IPS-NIHi7 (cell line): ENCODE results near the gene SLX9.
A peak's percentile ranks its signal among the peaks of the same experiment; 100 is the strongest.

Experiments used
- DNase-seq: peaks from one replicate; pipeline ENCODE4 v3.0.0; 2012; ENCODE audit warnings: mixed read lengths; ENCODE audit errors: extremely low spot score

The SLX9 gene

DNA sequence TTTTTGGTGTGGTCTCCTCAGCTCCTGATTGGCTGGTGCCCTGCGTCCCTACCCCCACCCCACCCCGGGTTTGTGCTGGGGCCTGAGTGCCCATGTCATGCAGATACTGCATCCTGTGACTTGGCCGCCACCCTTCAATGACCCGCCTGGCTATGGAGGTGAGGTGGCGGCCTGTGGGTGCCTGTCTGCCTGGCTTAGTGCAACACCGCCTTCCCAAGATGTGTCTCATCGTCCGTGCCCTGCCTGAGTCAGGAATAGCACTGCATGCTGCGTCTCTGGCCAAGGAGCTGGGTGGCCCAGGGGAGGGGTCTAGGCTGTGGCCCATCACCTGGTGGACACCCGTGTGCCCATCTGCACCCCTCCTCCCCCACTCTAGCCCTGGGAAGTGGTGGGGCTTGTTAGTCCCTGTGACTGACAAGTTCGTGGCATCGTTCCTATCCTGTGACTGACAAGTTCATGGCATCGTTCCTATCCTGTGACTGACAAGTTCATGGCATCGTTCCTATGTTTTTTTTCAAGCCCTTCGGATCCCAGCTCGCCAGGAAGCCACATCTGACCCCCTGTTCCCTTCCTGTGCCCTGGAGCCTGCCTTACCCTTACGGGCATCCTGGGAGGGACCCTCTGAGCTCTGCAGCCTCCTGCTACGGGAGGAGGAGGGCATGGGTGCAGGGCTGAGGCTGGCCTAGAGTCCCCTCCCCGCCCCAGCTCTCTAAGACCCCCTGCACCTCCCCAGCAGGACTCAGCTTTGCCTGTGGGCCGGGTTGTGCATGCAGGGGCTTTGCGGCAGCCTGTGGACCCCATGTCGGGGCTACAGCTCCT, 7.5 kb downstream of the SLX9 start:
- DNase-seq, result no peak

DNA sequence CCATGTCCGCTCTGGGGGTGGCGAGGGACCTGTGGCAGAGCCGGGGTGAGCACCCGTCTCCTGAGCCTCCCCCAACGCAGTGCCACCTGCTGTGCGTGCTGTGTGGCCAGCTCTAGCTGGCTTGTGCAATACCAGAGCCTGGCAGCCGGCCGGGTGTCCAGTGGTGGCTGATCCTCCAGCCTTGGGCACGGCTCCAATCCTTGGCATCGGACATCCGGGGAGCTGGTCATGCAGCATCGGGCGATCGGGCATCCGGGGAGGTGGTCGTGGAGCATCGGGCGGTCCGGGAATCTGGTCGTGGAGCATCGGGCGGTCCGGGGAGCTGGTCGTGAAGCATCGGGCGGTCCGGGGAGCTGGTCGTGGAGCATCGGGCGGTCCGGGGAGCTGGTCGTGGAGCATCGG, 8.1 kb downstream of the SLX9 start:
- no peak for DNase-seq

DNA sequence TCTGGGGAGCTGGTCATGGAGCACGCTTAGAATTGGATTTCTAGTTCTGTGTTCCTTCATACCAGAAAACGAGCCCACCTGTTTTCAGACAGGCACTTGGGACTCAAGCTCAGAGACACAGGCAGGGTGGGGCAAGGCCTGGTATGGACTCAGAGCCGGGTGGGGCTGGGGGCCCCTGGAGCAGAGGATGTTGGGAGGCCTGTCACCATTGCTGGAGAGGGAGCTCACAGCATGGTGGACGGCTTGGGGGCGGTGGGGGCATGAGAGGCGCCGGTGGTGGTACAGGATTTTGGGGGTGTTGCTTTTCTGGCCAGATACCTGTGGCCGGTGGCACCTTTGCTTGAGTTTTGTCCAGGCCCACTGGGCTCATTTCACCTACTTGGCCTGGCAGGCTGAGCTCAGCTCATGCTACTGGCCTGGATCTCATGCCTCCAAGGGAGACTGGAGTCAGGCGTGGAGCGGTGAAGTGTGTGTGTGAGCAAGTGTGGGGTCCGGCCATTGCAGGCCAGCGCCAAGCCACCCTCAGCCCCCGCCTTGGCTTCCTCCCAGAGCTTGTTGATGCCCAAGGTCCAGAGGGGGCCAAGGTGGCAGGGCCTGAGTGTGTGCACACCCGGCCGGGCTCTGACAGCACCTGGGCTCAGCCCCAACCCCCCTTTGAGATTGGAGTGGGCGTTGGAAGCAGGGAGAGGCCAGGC, 8.7 kb downstream of the SLX9 start:
- no peak for DNase-seq

DNA sequence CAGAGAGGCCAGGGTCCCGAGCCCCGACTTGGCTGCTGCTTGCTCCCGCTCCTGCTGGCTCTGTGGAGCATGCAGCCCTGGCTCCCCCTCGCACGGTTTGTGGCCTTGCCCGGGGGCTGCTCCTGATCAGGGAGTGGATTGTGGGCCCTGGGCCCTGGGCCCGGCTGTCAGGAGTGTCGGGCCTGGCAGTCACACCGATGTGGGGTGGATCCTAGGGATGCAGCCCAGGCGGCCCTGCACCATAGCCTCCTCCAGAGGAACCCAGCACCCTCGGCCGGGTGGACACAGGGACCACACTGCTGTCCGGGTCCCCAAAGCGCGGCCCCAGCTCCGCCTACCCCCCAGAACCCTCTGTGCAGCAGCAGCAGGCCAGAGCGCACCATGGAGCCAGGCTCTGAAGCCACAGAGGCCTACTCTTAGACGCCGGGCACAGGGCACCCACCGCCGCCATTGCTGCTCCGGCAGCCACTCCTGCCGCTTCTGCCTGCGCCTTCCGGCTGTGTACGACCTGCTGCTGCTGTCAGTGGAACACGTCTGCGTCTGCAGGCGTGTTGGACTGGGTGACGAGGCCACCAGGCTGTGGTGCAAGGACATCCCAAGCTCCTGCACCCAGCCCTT, 9.4 kb downstream of the SLX9 start:
- DNase-seq, result no peak

DNA sequence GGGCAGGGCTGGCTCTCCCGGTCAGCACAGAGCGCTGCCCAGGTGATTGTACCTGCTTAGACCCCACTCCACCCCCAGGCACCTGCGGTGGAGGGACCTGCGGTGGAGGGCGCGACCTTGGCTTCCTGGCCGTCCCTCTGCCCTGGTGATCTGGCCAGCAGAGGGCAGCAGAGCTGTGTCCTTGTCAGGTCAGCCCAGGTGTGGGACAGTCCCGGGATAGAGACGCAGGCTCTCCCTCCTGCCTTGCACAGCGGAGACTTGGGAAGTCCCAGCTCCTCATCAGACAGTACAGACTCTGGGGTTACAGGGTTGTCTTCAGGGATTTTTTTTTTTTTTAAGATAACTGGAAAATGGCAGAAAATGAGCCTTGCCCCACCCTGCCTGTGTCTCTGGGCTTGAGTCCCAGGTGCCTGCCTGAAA, 10.0 kb downstream of the SLX9 start:
- DNase-seq, result peak; percentile 95

DNA sequence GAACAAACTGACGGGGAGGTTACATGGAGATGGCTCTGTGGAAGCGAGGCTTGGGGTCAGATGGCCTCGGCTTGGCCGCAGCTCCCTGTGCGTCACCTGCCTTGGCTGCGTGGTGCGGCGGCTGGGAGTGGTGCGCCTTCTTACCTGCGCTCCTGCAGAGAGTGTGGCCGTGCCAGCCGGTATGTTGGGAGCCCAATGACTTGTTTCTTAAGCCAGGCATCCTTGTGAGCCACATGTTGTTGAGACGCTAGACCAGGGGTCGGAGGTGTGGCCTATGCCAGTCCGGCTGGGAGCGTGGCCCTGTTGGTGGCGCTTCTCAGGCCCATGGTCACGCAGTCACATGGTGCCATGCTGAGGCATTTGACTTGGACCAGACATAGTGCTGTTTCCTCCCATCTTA, 10.5 kb downstream of the SLX9 start:
- DNase-seq, result no peak

DNA sequence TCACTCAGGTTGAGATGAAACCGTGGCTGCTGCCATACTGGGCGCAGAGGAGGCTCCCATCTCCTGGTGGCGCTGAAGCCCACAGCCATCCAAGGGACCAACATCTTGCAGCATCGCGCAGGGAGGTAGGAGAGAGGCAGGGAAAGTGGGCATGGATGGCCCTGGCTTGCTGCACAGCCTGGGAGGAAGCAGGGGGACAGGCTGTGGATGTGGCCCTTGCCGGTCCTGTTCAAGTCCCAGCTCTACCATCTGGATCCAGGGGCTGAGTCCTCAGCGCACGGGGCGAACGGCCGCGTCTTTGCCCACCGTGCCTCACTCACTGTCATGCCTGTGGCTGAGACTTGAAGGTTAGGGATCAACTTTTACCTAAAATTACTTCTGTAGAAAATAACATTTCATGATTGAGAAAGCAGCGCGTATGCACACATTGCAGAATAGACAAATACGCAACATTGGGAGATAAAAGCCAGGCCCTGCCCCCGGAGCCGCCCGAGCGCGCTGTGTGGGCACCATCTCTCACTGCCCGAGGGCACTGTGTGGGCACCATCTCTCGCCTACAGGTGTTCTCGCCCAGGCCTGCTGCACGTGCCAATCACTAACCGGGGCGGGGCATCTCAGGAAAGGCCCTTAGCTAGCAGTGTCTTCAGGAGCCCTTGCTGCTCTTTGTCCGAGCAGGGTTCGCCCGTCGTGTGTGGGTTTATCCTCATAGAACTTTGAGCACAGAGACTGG, 11.5 kb downstream of the SLX9 start:
- DNase-seq, result no peak

DNA sequence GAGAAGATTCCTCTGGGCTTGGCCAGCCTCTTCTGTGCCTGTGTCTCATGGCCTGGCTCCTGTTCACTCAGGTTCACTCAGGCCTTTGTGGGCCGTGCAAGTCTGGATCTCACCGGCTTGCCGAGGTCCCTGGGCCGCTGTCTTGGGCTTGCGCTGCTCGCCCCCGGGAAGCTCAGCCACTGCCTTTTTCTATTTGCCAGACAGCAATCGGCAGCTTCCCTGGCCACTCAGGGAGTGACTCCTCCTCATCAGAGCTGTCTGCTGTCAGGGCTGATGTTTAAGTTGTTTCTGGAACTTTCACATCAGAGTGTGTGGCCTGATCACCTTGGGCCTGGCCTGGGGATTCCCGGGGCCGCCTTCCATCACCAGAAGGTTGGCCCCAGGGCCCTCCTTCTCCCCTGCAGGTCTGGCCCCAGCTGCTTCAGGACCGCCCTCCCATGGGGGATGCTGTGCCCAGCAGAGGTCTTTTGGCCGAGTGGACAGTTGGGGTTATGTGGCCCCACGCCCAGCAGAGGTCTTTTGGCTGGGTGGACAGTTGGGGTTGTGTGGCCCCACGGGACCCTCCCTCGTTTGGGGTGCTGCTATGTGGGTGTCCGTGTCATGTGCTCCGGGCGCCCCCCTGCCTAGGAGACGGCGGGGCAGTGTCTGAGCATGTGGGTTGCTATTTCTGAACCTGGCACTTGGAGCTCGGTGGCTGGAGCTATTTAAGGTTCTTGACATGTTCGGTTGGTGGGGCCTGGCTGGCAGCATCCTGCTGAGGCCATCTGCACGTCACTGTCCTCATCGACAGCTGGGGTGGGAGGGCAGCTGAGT, 12.5 kb downstream of the SLX9 start:
- no peak for DNase-seq

DNA sequence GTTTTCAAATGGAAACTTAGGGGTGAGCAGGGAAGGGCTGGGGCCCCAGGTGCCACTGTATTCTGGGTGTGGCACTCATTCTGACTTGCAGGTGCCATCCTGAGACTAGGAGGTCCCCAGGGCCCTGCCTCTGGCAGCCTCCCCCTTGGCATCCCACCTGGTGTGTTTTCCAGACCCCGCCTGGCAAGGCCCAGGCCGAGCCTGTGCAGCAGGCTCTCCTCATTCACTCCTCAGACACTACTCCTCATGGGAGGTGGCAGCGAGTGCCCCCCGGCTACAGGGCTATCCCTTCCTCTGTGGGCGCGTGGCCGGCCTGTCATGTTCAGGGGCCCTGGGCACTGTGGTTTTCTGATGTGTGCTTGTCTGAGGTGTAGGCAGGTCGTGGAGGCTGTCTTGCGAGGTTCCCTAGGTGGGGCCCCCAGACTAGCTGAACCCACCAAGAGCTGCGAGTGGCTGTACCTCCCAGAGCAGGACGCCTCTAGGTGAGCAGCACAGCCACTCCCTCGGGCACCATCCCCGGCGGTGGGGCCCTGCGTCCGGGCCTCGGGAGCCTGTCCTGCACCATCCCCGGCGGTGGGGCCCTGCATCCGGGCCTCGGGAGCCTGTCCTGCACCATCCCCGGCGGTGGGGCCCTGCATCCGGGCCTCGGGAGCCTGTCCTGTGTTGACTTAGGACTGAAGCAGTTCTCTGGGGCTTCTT, 13.2 kb downstream of the SLX9 start:
- no peak for DNase-seq

DNA sequence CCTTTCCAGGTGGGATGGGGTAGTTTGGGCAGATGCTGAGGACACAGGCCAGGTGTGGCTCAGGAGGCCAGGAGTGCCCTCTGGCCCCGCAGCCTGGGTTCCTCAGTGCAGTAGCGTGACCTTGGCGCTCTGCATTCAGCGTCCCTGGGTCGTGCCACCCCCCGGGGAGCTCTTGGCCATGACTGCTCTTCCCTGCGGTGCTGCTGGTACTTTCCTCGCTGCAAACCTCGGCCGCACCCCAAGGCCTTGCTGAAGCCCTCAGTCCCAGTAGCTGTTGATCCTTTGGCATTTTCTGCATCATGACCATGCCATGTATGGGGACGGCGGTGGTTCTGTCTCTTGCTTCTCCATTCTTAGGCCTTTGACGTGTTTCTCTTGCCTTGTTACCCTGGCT, 13.8 kb downstream of the SLX9 start:
- no peak for DNase-seq

DNA sequence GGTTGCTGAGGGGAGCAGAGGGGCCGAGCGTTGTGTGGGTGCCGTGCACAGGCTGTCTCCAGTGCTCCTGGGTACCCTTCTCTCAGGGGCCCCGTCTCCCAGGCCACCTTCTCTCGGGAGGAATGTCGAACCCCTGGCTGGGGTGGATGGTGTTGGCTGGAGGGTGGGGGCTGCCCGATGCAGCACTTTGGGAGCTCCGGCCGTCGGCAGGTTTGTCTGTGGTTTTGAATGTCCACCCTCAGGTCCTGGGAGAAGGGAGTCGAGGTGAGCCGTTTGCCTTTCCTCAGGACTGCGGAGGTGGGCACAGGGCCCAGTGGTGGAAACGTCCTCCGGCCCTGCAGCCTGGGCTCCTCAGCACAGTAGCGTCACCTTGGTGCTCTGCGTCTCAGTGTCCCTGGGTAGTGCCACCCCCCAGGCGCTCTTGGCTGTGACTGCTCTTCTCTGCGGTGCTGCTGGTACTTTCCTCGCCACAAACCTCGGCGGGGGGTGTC, 14.5 kb downstream of the SLX9 start:
- no peak for DNase-seq

DNA sequence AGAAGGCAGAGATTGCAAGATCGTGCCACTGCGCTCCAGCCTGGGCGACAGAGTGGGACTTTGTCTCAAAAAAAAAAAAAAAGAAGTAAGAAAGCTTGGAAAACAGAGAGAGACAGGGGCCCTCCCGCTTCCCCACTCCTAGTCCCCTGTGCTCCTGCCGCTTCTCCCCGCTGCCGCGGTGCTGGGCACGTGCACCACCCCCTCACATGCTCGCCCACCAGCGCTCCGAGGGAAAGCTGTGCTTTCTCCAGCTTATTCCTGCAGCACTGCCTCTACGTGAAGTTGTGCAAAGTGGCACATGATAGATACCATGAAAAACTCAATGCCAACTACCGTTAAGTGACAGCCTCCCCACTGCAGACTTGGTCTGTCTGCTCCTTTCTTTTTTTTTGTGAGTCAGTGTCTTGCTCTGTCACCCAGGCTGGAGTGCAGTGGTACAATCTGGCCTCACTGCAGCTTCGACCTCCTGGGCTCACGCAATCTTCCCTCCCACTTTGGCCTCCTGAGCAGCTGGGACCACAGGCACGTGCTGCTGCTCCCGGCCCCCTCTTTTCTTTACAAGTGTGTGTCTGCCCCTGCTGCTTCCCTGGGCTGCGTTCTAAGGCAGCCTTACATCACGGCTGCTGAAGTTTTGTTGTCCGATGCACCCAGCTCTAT, 15.4 kb downstream of the SLX9 start:
- no peak for DNase-seq

DNA sequence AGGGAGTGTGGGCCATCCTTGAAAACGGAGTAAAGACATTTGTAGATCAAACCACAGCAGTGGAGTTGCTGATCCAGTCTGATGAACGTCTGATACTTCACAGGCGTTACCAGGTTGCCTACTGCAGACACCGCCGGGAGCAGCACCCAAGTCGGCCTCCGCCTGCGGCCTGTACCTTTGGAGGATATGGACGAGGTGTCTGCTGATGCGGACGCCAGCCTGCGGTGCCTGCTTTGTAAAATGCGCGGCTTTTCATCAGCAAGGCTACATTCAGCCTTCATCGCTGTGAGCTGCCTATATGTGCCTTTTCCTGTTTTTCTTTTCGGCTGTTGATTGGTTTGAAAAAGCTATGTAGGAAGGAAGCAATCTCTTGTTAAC, 16.0 kb downstream of the SLX9 start:
- DNase-seq, result no peak

DNA sequence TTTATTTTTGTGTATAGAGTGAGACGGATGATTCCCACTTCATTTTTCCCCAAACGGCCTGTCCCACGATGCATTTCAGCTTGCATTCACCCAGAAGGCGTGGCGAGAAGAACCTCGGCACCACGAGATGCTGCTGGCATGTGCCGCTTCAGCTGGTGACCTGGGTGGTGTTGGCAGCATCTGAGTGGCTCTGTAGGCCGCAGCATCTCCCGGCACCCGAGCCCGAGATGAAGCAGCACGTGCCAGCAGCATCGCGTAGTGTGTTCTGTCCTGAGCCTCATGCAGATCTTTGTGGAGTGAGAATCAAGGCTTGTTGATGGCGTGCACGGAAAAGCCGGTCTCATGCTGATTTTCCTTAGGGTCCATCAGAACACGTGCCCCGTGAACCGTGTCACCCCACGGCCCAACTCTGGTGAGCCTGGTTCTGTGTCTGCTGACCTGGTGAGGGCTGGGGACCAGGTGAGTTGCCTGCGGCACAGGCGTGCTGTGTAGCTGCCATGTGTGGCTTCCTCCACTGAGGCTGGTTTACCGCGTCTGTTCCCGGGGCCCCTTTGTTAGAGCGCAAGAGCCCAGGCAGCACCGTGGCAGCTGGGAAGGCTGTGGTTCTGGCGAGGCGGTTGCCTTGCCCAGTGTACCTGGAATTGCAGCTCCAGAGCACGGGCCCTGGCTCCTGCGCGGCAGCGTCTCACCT, 16.7 kb downstream of the SLX9 start:
- DNase-seq, result no peak

DNA sequence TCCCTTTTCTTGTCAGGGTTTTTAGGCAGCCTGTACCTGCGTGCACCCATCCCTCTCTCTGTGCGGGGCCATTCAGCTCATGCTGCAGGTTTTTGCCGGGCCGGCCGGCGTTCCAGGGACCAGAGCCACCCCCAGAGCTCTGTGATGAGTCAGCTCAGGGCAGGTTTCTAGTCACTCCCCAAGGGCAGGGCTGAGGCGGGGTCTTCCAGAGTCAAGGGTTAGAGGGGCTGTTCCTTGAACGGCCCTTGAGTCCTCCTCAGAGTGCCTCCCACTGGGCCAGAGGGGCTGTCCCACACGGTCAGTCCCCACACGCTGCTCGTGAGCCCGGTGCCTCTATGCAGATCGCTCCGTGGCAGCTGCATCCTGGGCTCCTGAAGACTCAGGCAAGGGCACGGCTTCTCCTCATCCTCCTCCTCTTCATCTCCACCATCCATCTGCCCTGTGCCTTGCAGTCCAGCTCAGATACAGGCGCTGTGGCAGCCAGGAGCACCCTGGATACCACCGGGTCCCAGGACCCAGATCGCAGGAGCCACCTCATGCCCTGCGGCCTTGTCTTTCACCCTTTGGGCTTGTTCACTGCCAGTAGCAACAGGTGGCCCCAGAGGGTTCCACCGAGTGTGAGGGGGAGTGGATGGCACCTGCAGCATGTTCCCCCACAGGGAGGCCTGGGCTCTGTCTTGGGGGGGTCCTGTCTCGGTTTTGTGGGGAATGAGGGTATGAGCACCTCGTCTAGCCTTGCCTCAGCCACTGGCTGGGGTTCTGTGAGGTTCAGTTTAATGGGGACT, 17.4 kb downstream of the SLX9 start:
- no peak for DNase-seq

DNA sequence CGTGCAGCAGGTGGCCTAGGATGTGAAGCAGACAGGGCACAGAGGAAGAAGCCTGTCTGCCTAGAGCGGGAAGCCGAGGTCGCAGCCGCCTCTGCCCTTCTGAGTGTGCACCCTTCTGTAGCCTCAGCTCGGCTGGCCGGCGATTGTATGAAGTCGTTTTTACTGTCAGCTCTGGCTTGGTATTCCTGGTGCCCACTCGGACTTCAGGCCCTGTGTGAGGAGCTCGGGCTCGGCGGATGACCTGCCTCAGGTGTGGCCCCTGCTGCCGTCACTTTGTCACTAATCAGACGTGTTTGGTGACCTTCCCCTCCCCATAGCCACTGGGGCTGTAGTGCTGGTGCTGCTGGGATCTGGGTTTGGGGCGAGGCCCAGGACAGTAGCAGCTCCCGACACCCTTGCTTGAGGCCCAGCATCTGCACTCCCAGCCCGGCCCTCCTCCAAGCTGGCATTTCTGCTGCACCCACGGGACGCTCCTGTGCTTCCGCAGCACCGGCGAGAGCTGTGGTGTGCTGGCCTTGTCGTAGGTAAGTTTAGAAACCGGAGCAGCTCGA, 18.1 kb downstream of the SLX9 start:
- no peak for DNase-seq

DNA sequence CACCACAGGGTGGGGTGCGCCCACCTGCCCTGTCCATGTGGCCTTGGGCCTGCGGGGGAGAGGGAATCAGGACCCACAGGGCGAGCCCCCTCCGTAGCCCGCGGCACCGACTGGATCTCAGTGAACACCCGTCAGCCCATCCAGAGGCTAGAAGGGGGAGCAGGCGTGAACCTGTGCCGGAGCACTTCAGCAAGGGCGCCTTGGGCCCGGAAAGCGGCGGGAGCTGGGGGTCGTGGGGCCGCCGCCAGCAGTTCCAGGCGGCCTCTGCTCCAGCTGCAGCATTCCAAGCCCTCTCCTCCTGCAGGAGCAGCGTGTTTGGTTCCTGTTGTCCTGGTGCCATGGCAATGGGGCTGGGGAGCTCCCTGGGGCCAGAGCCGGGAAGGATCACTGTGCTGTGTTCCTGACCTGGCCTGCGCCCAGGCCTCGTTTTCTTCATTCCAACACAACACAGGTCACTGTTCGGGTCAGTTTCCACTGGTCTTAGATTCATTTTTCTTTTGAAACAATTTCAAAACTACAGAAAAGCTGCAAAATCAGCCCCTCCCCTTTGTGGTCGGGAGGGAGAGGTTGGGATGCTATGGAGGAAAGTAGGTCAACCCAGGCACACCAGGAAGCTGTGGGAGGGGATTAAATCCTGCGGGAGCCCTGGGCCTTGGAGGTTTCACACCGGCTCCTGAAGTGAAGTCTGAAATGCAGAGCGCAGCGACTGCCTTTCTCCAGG, 18.8 kb downstream of the SLX9 start:
- no peak for DNase-seq
